Parathyroid adenoma (tissue), 2 donors: ENCODE data around the gene ARHGDIB.

ENCODE experiments used
- H2AFZ ChIP-seq: fragments of 300-600 bp; sonication (generic); one replicate; pipeline ENCODE4 v1.7.0; 2017; ENCODE audit warnings: antibody characterized with exemption, mild to moderate bottlenecking
- H3K27ac ChIP-seq: fragments of 300-600 bp; sonication (generic); one replicate; pipeline ENCODE4 v1.7.0; 2017
- H3K27me3 ChIP-seq: fragments of 300-600 bp; sonication (generic); one replicate; pipeline ENCODE4 v1.7.0; 2017; ENCODE audit warnings: low read length; ENCODE audit not compliant: control insufficient read depth, insufficient read depth
- H3K36me3 ChIP-seq: fragments of 300-600 bp; sonication (generic); one replicate; pipeline ENCODE4 v1.7.0; 2017; ENCODE audit warnings: low read length; ENCODE audit not compliant: control insufficient read depth, insufficient read depth
- H3K4me1 ChIP-seq: fragments of 300-600 bp; sonication (generic); one replicate; pipeline ENCODE4 v1.7.0; 2017; ENCODE audit warnings: control low read depth
- H3K4me2 ChIP-seq: fragments of 300-600 bp; sonication (generic); one replicate; pipeline ENCODE4 v1.7.0; 2017; ENCODE audit warnings: low read length
- H3K4me3 ChIP-seq: fragments of 300-600 bp; sonication (generic); one replicate; pipeline ENCODE4 v1.7.0; 2017; ENCODE audit warnings: low read depth, low read length
- H3K79me2 ChIP-seq: fragments of 300-600 bp; sonication (generic); one replicate; pipeline ENCODE4 v1.7.0; 2017; ENCODE audit warnings: control low read depth
- H3K9ac ChIP-seq: fragments of 300-600 bp; sonication (generic); one replicate; pipeline ENCODE4 v1.7.0; 2017; ENCODE audit warnings: mild to moderate bottlenecking
- H3K9me3 ChIP-seq: fragments of 300-600 bp; sonication (generic); one replicate; pipeline ENCODE4 v1.7.0; 2017; ENCODE audit warnings: low read length; ENCODE audit not compliant: control insufficient read depth
- TF ChIP-seq, protein P1 (sequence below): fragments of 300-600 bp; sonication (generic); IDR thresholded peaks from one replicate; pipeline ENCODE4 v1.7.0; 2017; ENCODE audit warnings: antibody characterized with exemption, mild to moderate bottlenecking
- donor health status: primary hyperparathyroidism.

The ARHGDIB gene

GRCh38 chr12:14957551-14958168 lies 3.7 kb downstream of the ARHGDIB start:
- no peaks in the 10 kb centered on the region for H3K27me3 ChIP-seq
- H3K27ac ChIP-seq, result peak overlapping the region; percentile 6
- no peaks in the 10 kb centered on the region for H3K36me3 ChIP-seq
- no peaks in the 10 kb centered on the region for H3K9me3 ChIP-seq
- TF ChIP-seq, protein P1, sequence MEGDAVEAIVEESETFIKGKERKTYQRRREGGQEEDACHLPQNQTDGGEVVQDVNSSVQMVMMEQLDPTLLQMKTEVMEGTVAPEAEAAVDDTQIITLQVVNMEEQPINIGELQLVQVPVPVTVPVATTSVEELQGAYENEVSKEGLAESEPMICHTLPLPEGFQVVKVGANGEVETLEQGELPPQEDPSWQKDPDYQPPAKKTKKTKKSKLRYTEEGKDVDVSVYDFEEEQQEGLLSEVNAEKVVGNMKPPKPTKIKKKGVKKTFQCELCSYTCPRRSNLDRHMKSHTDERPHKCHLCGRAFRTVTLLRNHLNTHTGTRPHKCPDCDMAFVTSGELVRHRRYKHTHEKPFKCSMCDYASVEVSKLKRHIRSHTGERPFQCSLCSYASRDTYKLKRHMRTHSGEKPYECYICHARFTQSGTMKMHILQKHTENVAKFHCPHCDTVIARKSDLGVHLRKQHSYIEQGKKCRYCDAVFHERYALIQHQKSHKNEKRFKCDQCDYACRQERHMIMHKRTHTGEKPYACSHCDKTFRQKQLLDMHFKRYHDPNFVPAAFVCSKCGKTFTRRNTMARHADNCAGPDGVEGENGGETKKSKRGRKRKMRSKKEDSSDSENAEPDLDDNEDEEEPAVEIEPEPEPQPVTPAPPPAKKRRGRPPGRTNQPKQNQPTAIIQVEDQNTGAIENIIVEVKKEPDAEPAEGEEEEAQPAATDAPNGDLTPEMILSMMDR, result no peak
- H3K79me2 ChIP-seq, result no peaks in the 10 kb centered on the region
- H3K9ac ChIP-seq, result no peak overlapping the region
- H3K4me2 ChIP-seq, result peak overlapping the region; percentile 32
- no peak overlapping the region for H3K4me3 ChIP-seq
- no peak overlapping the region for H2AFZ ChIP-seq
- H3K4me1 ChIP-seq, result no peaks in the 10 kb centered on the region

DNA sequence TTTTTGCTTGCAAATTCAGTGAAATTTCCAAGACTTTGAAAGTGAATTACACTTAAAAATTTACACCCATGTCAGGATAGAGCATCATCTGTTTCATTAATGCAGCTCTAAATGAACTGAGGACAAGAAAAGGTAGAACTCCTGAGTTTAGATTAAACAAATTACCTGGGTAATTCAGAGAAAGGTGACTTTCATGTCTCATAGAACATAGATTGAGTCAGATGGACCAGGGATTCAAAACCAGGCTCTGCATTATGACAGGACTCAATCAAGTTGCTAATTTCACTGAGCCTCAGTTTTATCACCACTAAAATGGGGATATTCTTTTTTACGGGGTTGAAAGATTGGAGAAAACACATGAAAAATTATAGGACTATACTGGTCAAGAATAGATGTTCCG lies 4.5 kb downstream of the ARHGDIB start:
- Histone ChIP-seq H3K4me2 (no peak overlapping the region), H3K4me1 (peaks cover 2% of the 10 kb centered on the region), H3K9ac (no peak overlapping the region), H3K27me3 (no peaks in the 10 kb centered on the region), H3K4me3 (no peak overlapping the region), H3K79me2 (no peaks in the 10 kb centered on the region), H3K27ac (peak overlapping the region; percentile 6), H2AFZ (no peak overlapping the region), H3K36me3 (no peaks in the 10 kb centered on the region), H3K9me3 (no peaks in the 10 kb centered on the region)
- TF ChIP-seq, protein P1, result no peak

DNA sequence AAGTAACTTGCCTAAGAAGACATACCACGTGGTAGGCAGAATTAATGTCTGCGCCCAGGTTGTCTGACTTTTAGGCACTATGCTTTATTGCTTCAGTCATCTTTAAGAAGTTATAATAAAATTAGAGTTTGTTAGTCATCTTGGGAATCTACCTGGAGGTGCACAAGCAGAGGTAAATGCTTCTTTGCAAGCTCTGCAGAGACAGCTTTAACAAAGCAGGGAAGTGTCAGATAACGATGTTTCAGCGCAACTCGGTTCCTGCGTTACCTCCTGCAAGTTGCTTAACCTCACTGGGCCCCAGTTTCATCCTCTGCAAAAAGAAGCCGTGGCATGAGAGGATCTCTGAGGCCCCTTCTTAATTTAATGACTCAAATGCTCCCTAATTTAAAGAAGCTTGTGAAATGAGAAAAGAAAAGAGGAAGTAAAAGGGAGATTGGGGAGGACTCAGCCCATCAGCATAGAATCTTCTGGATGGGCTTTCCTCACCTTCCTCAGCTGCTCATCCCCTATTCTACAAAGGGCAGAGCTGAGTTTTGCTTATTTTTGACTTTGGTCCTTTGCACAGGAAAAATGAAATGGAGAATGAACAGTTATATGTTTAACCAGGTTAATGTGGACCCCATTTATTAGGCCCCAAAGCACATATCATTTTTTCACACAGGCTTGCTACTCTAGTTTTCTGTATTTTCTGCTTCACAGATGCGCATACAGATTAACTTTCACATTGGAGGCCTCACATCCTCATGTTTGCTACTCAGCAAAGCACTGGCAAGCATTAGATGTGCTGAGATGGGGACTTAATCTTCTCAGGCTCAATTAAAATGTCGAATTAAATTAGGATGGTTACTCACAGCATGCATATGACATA lies 5.1 kb downstream of the ARHGDIB start:
- H3K79me2 ChIP-seq, result no peaks in the 10 kb centered on the region
- peaks cover 2% of the 10 kb centered on the region for H3K4me1 ChIP-seq
- H3K36me3 ChIP-seq, result no peaks in the 10 kb centered on the region
- no peaks in the 10 kb centered on the region for H3K27me3 ChIP-seq
- no peak overlapping the region for H3K4me2 ChIP-seq
- H3K9ac ChIP-seq, result no peak overlapping the region
- TF ChIP-seq, protein P1, result no peak
- no peaks in the 10 kb centered on the region for H3K9me3 ChIP-seq
- no peak overlapping the region for H3K4me3 ChIP-seq
- no peak overlapping the region for H3K27ac ChIP-seq
- H2AFZ ChIP-seq, result no peak overlapping the region

DNA sequence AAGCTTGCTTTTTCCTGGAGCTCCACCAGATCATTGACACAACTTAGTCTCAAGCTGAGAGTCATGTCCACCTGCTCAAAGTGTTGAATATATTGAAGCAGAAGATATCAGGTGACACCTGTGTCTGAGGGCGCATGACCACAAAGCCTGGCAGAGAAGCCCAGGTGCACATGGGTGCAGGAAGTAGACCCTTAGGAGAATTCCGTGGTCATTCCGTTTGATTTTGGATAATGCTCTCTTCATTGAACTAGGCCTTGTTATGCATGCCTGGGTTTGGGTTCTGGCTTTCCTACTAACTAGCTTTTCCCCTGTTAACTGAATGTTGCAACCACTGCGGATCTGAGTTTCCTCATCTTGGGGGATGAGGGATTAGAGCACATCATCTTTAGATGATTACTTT lies 7.1 kb downstream of the ARHGDIB start:
- TF ChIP-seq, protein P1, result no peak
- no peak overlapping the region for H3K4me2 ChIP-seq
- H3K4me1 ChIP-seq, result peaks cover 2% of the 10 kb centered on the region
- no peak overlapping the region for H2AFZ ChIP-seq
- no peaks in the 10 kb centered on the region for H3K79me2 ChIP-seq
- no peak overlapping the region for H3K4me3 ChIP-seq
- H3K27ac ChIP-seq, result no peak overlapping the region
- no peaks in the 10 kb centered on the region for H3K27me3 ChIP-seq
- no peak overlapping the region for H3K9ac ChIP-seq
- no peaks in the 10 kb centered on the region for H3K36me3 ChIP-seq
- no peaks in the 10 kb centered on the region for H3K9me3 ChIP-seq
